Peyer's patch (tissue), 4 donors: Measurements from ENCODE around the gene INTS6. TPM values are rescaled to one million over a fixed set of nuclear protein-coding genes. Genes with fewer than 3 reads are reported as not detected.
A peak's percentile ranks its signal among the peaks of the same experiment; 100 is the strongest.

ENCODE experiments used
- DNase-seq, 3 donors: peaks; one replicate each; pipeline ENCODE4 v3.0.0-alpha.2; 2017 to 2019
- H3K27ac ChIP-seq, 4 donors: fragments of 200-600 bp; sonication (generic); one replicate each; pipeline ENCODE4 v1.5.1; 2016 to 2019
- H3K27me3 ChIP-seq, 2 donors: fragments of 200-600 bp; sonication (generic); one replicate each; pipeline ENCODE4 v1.5.1; 2019
- H3K36me3 ChIP-seq, 3 donors: fragments of 200-600 bp; sonication (generic); one replicate each; pipeline ENCODE4 v1.5.1; 2016 to 2019
- H3K4me1 ChIP-seq, 4 donors: fragments of 200-600 bp; sonication (generic); one replicate each; pipeline ENCODE4 v1.5.1; 2016 to 2019
- H3K4me3 ChIP-seq, 4 donors: fragments of 200-600 bp; sonication (generic); 1 replicate in 3 of 4; 2 replicates in 1 of 4; pipeline ENCODE4 v1.5.1; 2016 to 2019; ENCODE audit warnings: mild to moderate bottlenecking in 1 of 4
- H3K9me3 ChIP-seq, 4 donors: fragments of 200-600 bp; sonication (generic); one replicate each; pipeline ENCODE4 v1.5.1; 2016 to 2019; ENCODE audit warnings: mild to moderate bottlenecking in 1 of 4
- CTCF ChIP-seq, 6 experiments: fragments of 450-650 bp in 4 of 6; fragments of 200-600 bp in 2 of 6; sonication (generic) in 1 of 6; IDR thresholded peaks; one replicate each; pipeline ENCODE4 v1.5.1; 2017 to 2019; ENCODE audit warnings: antibody characterized with exemption in 6 of 6, mild to moderate bottlenecking in 3 of 6, moderate library complexity in 1 of 6
- POLR2A ChIP-seq, 2 donors: fragments of 450-650 bp; IDR thresholded peaks; one replicate each; pipeline ENCODE4 v1.5.1; 2017; ENCODE audit warnings: antibody characterized with exemption in 2 of 2, mild to moderate bottlenecking in 2 of 2, moderate library complexity in 2 of 2
- total RNA-seq, 4 donors: library from RNA; depleted of rRNA; stranded (reverse); fragments of >200 nt; gene quantifications; one replicate each; pipeline ENCODE4 v1.1.0, GENCODE V29; 2016

INTS6 gene
- total RNA-seq, 4 donors from 2014 or later, result 28.9 to 46.4 (median 33.5) TPM

DNA sequence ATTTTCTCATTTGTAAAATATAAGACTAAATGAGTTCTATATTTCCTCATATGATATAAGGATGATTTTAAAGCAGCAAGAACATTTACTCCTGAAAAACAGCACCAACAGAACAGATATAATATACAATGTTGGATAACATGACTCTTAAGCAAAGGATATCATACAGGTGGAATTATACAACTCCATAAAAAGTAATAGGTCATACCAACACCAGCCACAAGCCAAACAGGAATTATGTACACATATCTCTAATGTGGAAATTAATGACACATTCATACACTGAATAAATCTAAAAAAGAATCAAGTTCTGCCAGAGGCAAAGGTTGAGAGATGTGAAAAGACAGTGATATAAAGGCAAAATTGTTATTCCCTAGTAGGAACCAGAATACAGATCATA lies 25.9 kb downstream of the INTS6 start:
- H3K36me3 ChIP-seq, result peaks cover 0 to 19% (median 0%) of the 10 kb centered on the region in 3 donors
- no peaks in the 10 kb centered on the region for H3K9me3 ChIP-seq
- DNase-seq, result no peak
- H3K4me1 ChIP-seq, result peaks cover 0 to 7% (median 0%) of the 10 kb centered on the region in 4 donors
- no peaks in the 10 kb centered on the region for H3K27me3 ChIP-seq
- no peak overlapping the region for H3K27ac ChIP-seq
- TF ChIP-seq POLR2A (IDR thresholded peaks at IDR 0.05) (no peak), CTCF (IDR thresholded peaks at IDR 0.05) (no peak)
- H3K4me3 ChIP-seq, result no peak overlapping the region

- H3K27ac ChIP-seq, result peak overlapping the region in 1 of 4 donors; percentile 16
- H3K27me3 ChIP-seq, result no peaks in the 10 kb centered on the region
- TF ChIP-seq POLR2A (IDR thresholded peaks at IDR 0.05) (no peak), CTCF (IDR thresholded peaks at IDR 0.05) (no peak)
- peaks cover 0 to 7% (median 0%) of the 10 kb centered on the region in 4 donors for H3K4me1 ChIP-seq
- DNase-seq, result no peak
- no peak overlapping the region for H3K4me3 ChIP-seq
- peaks cover 0 to 24% (median 0%) of the 10 kb centered on the region in 3 donors for H3K36me3 ChIP-seq
- no peaks in the 10 kb centered on the region for H3K9me3 ChIP-seq
These were observed 27.3 kb downstream of the INTS6 start for GRCh38 chr13:51425410-51426042.

- no peak for DNase-seq
- Histone ChIP-seq H3K9me3 (no peaks in the 10 kb centered on the region), H3K4me3 (no peak overlapping the region), H3K27me3 (no peaks in the 10 kb centered on the region), H3K27ac (no peak overlapping the region), H3K4me1 (peaks cover 0 to 7% (median 0%) of the 10 kb centered on the region in 4 donors), H3K36me3 (peaks cover 0 to 11% (median 0%) of the 10 kb centered on the region in 3 donors)
- TF ChIP-seq POLR2A (IDR thresholded peaks at IDR 0.05) (no peak), CTCF (IDR thresholded peaks at IDR 0.05) (no peak)
These were observed 29.1 kb downstream of the INTS6 start for GRCh38 chr13:51423766-51424165.

DNA sequence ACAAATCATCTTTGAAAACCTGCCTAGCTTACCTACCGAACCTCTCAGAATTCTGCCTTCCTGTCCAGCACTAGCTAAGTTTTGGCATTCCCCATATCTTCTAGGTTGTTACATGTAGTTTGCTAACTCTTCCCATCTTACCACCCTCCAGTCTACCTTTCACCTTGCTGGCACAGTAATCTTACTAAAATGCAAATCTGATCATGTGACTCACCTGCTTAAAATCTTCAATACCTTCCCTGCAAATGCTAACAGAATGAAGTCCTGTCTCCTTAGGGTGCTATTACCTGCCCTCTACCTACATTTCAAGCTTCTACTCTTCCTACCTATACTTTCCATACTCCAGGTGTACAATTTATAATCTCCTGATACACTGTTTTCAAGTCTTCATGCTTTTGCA lies 30.4 kb downstream of the INTS6 start:
- peaks cover 0 to 7% (median 0%) of the 10 kb centered on the region in 4 donors for H3K4me1 ChIP-seq
- no peaks in the 10 kb centered on the region for H3K9me3 ChIP-seq
- H3K4me3 ChIP-seq, result no peak overlapping the region
- H3K27me3 ChIP-seq, result no peaks in the 10 kb centered on the region
- H3K36me3 ChIP-seq, result peaks cover 0 to 6% (median 0%) of the 10 kb centered on the region in 3 donors
- TF ChIP-seq POLR2A (IDR thresholded peaks at IDR 0.05), result no peak
- no peak for TF ChIP-seq CTCF (IDR thresholded peaks at IDR 0.05)
- H3K27ac ChIP-seq, result no peak overlapping the region
- no peak for DNase-seq

- TF ChIP-seq POLR2A (IDR thresholded peaks at IDR 0.05) (no peak), CTCF (IDR thresholded peaks at IDR 0.05) (no peak)
- no peak overlapping the region for H3K4me3 ChIP-seq
- H3K36me3 ChIP-seq, result peaks cover 0 to 13% (median 0%) of the 10 kb centered on the region in 3 donors
- no peak for DNase-seq
- H3K9me3 ChIP-seq, result no peaks in the 10 kb centered on the region
- H3K4me1 ChIP-seq, result peaks cover 0 to 7% (median 0%) of the 10 kb centered on the region in 4 donors
- H3K27me3 ChIP-seq, result no peaks in the 10 kb centered on the region
- H3K27ac ChIP-seq, result no peak overlapping the region
These were observed 31.9 kb downstream of the INTS6 start for GRCh38 chr13:51420681-51421490.
